ENCODE measurements around the gene NR3C2. TPM values are rescaled to one million over a fixed set of nuclear protein-coding genes. Genes with fewer than 3 reads are reported as not detected.

Gene NR3C2
- total RNA-seq, 1 donor from 2014 or later: 0.14 TPM

GRCh38 chr4:148109216-148109615 lies 333.0 kb downstream of the NR3C2 start:
- H3K4me3 Mint-ChIP-seq: no peak overlapping the region
- H3K9me3 Mint-ChIP-seq: no peaks in the 10 kb centered on the region
- DNase-seq: no peak
- H3K4me1 Mint-ChIP-seq: peaks cover 9% of the 10 kb centered on the region
- H3K27me3 Mint-ChIP-seq: no peaks in the 10 kb centered on the region
- H3K36me3 Mint-ChIP-seq (ENCODE audit: low read depth): no peaks in the 10 kb centered on the region
- H3K27ac Mint-ChIP-seq: no peak overlapping the region
- intact Hi-C loops (cut with micrococcal nuclease): no loop called here

GRCh38 chr4:148108766-148109165 lies 333.4 kb downstream of the NR3C2 start:
- intact Hi-C loops (cut with micrococcal nuclease): no loop called here
- H3K4me3 Mint-ChIP-seq: no peak overlapping the region
- DNase-seq: no peak
- H3K36me3 Mint-ChIP-seq (ENCODE audit: low read depth): no peaks in the 10 kb centered on the region
- H3K4me1 Mint-ChIP-seq: peaks cover 9% of the 10 kb centered on the region
- no peak overlapping the region for H3K27ac Mint-ChIP-seq
- H3K9me3 Mint-ChIP-seq: no peaks in the 10 kb centered on the region
- H3K27me3 Mint-ChIP-seq: no peaks in the 10 kb centered on the region

DNA sequence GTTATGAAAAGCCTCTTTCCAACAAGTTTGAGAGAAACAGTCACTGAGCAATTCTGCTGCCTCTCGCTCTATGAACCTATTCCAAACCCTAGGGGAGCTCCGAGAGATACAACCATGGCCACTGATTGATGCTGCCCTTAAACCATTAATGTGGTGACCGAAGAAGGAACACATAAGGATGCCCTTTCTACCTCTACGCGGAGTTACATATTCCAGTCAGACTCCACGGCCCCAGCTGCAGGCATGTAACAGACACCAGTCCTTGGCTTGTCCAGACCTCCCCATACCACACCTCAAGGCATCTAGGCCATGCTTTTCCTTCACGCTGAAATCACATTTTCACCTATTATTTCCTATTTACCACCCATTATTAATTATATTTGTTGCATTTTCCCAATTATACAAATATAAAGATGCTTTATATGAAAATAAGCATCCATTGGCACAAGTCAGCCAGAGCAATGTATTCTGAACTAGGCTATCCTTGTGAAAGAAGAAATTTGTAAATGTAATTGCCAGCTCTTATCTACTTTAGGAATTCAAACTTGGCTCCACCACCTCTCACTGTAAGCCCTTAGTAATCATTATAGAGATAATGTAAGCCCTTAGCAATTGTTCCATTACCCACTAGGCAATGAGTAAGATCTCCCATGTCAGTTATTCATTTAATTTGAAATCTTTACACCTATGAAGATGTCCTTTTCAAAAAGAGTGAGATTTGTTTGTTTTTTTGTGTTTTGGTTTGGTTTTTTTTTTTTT lies 338.4 kb downstream of the NR3C2 start:
- H3K27me3 Mint-ChIP-seq: no peaks in the 10 kb centered on the region
- no peaks in the 10 kb centered on the region for H3K9me3 Mint-ChIP-seq
- intact Hi-C loops (cut with micrococcal nuclease): no loop called here
- DNase-seq: no peak
- no peaks in the 10 kb centered on the region for H3K4me1 Mint-ChIP-seq
- H3K27ac Mint-ChIP-seq: no peak overlapping the region
- no peak overlapping the region for H3K4me3 Mint-ChIP-seq
- no peaks in the 10 kb centered on the region for H3K36me3 Mint-ChIP-seq (ENCODE audit: low read depth)

DNA sequence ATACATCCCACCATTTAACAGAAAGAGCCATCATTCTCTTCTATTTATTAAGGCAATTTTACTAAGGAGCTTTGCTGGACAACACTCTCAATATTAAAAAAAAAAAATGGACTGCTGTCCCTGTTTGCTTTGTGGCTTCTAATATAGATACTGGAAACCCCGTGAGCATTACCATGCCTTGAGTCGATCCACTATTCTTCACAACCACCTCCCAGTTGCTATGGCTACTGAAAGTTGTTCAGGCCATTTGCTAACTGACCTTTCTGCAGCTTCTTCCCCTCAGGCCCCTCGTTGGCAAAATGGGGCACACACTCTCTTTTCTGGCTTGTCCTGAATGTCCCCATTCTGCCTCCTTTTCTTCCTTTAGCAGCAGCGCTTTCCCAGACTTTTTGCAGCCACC lies 340.4 kb downstream of the NR3C2 start:
- Mint-ChIP-seq H3K4me3 (no peak overlapping the region), H3K9me3 (no peaks in the 10 kb centered on the region), H3K27ac (no peak overlapping the region), H3K4me1 (no peaks in the 10 kb centered on the region), H3K36me3 (ENCODE audit: low read depth) (no peaks in the 10 kb centered on the region), H3K27me3 (no peaks in the 10 kb centered on the region)
- intact Hi-C loops (cut with micrococcal nuclease): no loop called here
- no peak for DNase-seq

DNA sequence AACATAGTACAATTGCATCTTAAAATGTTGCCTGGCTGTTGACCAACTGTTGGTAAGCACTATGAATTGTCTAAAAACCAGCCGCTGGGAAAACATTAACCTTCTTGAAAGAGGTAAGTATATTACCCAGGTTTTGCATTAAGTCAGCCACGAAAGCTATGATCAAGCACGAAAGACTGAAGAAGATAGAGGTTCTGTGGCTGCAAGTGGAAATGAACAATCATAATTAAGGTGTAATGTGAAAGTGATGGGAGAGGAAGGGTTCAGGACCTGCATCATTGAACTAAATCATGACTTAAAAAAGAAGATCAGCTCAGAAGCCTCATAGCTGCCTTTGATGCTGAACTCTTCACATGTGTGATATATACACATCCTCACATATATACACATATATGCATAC lies 341.0 kb downstream of the NR3C2 start:
- H3K27ac Mint-ChIP-seq: no peak overlapping the region
- no peak overlapping the region for H3K4me3 Mint-ChIP-seq
- intact Hi-C loops (cut with micrococcal nuclease): no loop called here
- no peaks in the 10 kb centered on the region for H3K9me3 Mint-ChIP-seq
- DNase-seq: no peak
- no peaks in the 10 kb centered on the region for H3K4me1 Mint-ChIP-seq
- H3K27me3 Mint-ChIP-seq: no peaks in the 10 kb centered on the region
- H3K36me3 Mint-ChIP-seq (ENCODE audit: low read depth): no peaks in the 10 kb centered on the region

GRCh38 chr4:148097801-148098200 lies 344.4 kb downstream of the NR3C2 start:
- Mint-ChIP-seq H3K27ac (no peak overlapping the region), H3K4me3 (no peak overlapping the region), H3K36me3 (ENCODE audit: low read depth) (no peaks in the 10 kb centered on the region), H3K9me3 (no peaks in the 10 kb centered on the region), H3K4me1 (no peaks in the 10 kb centered on the region), H3K27me3 (no peaks in the 10 kb centered on the region)
- DNase-seq: no peak
- intact Hi-C loops (cut with micrococcal nuclease): no loop called here

DNA sequence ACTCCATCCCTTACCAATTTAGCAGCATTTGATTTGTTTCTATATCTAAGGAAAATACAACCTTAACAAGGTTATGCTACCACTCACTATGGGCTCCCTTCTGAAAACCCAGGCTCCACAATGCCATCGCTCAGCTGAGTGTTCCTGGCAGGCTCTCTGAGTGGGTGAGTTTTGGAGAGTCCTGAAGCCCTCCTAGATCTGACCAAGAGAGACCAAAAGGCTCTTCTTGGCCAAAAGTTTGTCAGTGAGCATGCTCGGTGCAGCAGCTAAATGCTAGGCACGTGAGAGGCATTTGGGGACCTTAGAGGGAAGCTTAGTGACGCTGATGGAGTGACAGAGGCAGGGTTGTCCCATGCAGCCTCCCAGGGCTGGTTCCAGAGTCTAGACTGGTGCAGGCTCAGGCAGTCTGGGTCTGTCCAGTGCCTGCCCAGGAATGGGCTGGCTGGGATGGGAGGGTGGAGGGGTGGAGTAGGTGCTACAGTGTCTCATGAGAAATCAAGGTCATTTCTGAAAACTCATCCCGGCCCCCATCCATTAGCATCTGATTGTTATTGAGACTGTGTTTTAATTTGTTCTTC lies 346.8 kb downstream of the NR3C2 start:
- no peaks in the 10 kb centered on the region for H3K9me3 Mint-ChIP-seq
- no peak overlapping the region for H3K27ac Mint-ChIP-seq
- intact Hi-C loops (cut with micrococcal nuclease): no loop called here
- no peak for DNase-seq
- no peak overlapping the region for H3K4me3 Mint-ChIP-seq
- H3K27me3 Mint-ChIP-seq: no peaks in the 10 kb centered on the region
- no peaks in the 10 kb centered on the region for H3K4me1 Mint-ChIP-seq
- H3K36me3 Mint-ChIP-seq (ENCODE audit: low read depth): no peaks in the 10 kb centered on the region

DNA sequence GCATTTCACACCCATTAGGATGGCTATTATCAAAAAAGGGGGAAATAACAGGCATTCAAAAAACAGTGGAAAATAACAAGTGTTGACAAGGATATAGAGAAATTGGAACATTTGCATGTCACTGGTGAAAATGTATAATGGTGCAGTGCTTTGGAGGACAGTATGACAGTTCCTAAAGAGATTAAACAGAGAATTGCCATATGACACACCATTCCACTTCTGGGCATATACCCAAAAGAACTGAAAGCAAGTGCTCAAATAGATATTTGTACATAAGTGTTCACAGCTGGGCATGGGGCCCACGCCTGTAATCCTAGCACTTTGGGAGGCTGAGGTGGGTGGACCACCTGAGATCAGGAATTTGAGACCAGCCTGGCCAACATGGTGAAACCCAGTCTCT lies 348.1 kb downstream of the NR3C2 start:
- Mint-ChIP-seq H3K27ac (no peak overlapping the region), H3K4me3 (no peak overlapping the region), H3K36me3 (ENCODE audit: low read depth) (no peaks in the 10 kb centered on the region), H3K27me3 (no peaks in the 10 kb centered on the region), H3K9me3 (no peaks in the 10 kb centered on the region), H3K4me1 (no peaks in the 10 kb centered on the region)
- intact Hi-C loops (cut with micrococcal nuclease): no loop called here
- DNase-seq: no peak

DNA sequence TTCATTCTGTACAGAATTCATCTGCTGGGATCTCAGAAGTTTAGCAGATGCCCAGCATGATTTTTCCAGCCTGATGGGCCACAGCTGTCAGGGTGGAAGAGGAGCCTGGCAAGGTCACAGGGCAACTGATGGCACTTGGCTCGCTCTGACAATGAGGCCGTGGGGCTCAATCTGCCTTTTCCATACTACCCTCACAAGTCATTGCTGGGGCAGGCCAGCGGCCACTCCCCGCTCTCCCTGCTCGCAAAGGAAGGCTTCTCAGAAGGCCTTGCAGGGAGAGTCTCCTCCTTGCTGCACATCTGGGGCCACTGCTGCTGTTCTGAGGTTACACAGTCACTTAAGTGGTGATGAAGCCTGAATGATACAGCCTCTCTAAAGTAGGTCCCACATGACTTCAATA lies 349.1 kb downstream of the NR3C2 start:
- H3K36me3 Mint-ChIP-seq (ENCODE audit: low read depth): no peaks in the 10 kb centered on the region

GRCh38 chr4:148092316-148093014 lies 349.7 kb downstream of the NR3C2 start:
- Mint-ChIP-seq H3K36me3 (ENCODE audit: low read depth) (no peaks in the 10 kb centered on the region), H3K9me3 (no peaks in the 10 kb centered on the region), H3K27ac (no peak overlapping the region), H3K27me3 (no peaks in the 10 kb centered on the region), H3K4me1 (no peaks in the 10 kb centered on the region), H3K4me3 (no peak overlapping the region)
- intact Hi-C loops (cut with micrococcal nuclease): no loop called here
- no peak for DNase-seq

More for the DNA sequence above, 349.1 kb downstream of the NR3C2 start:
- intact Hi-C loops (cut with micrococcal nuclease): no loop called here
- Mint-ChIP-seq H3K4me1 (no peaks in the 10 kb centered on the region), H3K27me3 (no peaks in the 10 kb centered on the region), H3K4me3 (no peak overlapping the region), H3K9me3 (no peaks in the 10 kb centered on the region), H3K27ac (no peak overlapping the region)
- DNase-seq: no peak

GRCh38 chr4:148091896-148092295 lies 350.3 kb downstream of the NR3C2 start:
- no peak for DNase-seq
- Mint-ChIP-seq H3K27me3 (no peaks in the 10 kb centered on the region), H3K4me3 (no peak overlapping the region), H3K9me3 (peaks cover 3% of the 10 kb centered on the region), H3K27ac (no peak overlapping the region), H3K4me1 (no peaks in the 10 kb centered on the region), H3K36me3 (ENCODE audit: low read depth) (no peaks in the 10 kb centered on the region)
- intact Hi-C loops (cut with micrococcal nuclease): no loop called here

DNA sequence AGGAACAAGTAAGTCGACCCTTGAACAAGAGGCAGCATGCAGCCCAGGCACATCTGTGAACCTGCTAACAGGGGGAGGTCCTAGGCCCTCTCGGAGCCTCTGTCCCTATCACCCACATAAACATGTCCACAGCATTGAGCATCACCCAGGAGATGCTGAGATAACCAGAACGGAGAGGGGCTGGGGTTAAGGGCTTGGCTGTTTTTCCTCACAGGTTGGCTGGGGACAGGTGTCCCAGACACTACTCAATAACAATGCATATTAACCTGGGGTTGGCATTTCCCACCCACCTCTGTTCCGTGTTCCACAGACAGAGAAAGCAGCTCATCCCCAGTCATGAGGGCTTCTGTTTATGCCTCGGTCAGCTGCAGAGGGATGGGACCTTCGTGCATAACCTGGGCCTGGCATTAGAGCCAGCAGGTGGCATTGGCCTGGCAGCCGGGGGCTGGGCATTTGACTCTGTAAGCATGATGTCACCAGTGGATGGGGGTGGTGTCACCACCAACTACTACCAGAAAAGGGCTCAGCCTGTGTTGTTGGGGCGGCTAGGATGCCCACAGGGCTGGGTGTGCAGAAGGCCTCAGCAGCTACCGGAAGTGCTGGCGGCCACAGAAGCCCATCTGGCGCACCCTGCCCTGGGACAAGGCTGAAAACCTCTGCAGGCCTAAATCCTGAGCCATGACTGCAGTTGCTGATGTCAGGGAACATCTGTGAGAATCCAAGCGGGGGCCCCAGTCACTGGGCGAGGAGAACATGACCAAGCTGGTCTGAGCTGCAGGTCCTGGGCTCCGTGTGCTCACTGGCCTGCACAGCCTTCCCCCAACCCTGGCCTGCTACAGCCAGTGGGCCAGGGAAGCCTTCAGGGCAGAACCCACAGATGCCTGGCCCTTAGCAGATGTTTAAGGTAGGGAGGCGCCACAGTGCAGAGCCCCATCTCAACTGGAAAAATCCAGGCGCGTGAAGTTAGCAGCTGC lies 351.4 kb downstream of the NR3C2 start:
- Mint-ChIP-seq H3K27me3 (no peaks in the 10 kb centered on the region), H3K4me3 (no peak overlapping the region), H3K4me1 (no peaks in the 10 kb centered on the region), H3K36me3 (ENCODE audit: low read depth) (no peaks in the 10 kb centered on the region), H3K9me3 (peaks cover 10% of the 10 kb centered on the region), H3K27ac (no peak overlapping the region)
- no peak for DNase-seq
- intact Hi-C loops (cut with micrococcal nuclease): no loop called here

DNA sequence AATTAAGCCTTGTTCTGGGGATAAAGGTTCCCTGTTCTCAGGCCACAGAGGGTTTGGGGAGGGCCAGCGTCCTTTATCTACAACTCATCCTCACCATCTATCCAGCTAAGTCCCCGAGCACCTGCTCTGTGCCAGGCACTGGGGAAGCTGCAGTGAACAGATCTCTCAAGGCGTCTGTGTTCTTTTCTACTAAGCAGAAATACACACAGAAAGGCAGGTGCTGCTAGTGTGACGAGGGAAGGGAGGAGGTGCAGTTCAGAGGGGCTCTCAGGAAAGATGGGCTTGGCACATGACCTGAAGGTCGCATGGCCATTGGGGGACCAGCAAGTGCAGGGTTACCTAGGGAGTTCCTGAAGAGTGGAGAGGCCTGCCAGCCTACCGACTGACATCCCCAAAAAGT lies 352.2 kb downstream of the NR3C2 start:
- Mint-ChIP-seq H3K36me3 (ENCODE audit: low read depth) (no peaks in the 10 kb centered on the region), H3K9me3 (peaks cover 16% of the 10 kb centered on the region), H3K27me3 (no peaks in the 10 kb centered on the region), H3K4me3 (no peak overlapping the region), H3K27ac (no peak overlapping the region), H3K4me1 (no peaks in the 10 kb centered on the region)
- intact Hi-C loops (cut with micrococcal nuclease): no loop called here
- no peak for DNase-seq
